GM12891 (cell line): ENCODE results near the gene PLS1.
A peak's percentile ranks its signal among the peaks of the same experiment; 100 is the strongest.
"Not testable (repeated sequence)": the region's sequence is repeated elsewhere in the genome, so short reads cannot be mapped to it uniquely, and the experiment has no call there.

Source experiments
- DNase-seq: peaks from one replicate; pipeline ENCODE4 v3.0.0; 2011; ENCODE audit warnings: low spot score; ENCODE audit not compliant: insufficient read length
- FAIRE-seq: peaks from 2 replicates; lab custom pipeline; 2011; peaks lifted over from hg19 to GRCh38; lab: Jason Lieb, UNC
- PAX5 ChIP-seq: IDR thresholded peaks from 2 replicates; pipeline ENCODE4 v1.6.1; 2011; ENCODE audit warnings: low read length, moderate library complexity, mild to moderate bottlenecking; ENCODE audit not compliant: insufficient read depth, severe bottlenecking
- POLR2A ChIP-seq: IDR thresholded peaks from 2 replicates; pipeline ENCODE4 v1.6.1; 2011; ENCODE audit warnings: low read depth, low read length, control low read depth
- POLR2AphosphoS5 ChIP-seq: IDR thresholded peaks from 2 replicates; pipeline ENCODE4 v1.6.1; 2011; ENCODE audit warnings: low read depth, low read length, control low read depth
- POU2F2 ChIP-seq: IDR thresholded peaks from 2 replicates; pipeline ENCODE4 v1.6.1; 2011; ENCODE audit warnings: low read depth, mild to moderate bottlenecking, control low read depth, low read length, moderate library complexity
- SPI1 ChIP-seq: IDR thresholded peaks from 2 replicates; pipeline ENCODE4 v1.6.1; 2011; ENCODE audit warnings: low read depth, low read length, control low read depth
- TAF1 ChIP-seq: IDR thresholded peaks from 2 replicates; pipeline ENCODE4 v1.6.1; 2011; ENCODE audit warnings: low read depth, low read length, control low read depth

The PLS1 gene

DNA sequence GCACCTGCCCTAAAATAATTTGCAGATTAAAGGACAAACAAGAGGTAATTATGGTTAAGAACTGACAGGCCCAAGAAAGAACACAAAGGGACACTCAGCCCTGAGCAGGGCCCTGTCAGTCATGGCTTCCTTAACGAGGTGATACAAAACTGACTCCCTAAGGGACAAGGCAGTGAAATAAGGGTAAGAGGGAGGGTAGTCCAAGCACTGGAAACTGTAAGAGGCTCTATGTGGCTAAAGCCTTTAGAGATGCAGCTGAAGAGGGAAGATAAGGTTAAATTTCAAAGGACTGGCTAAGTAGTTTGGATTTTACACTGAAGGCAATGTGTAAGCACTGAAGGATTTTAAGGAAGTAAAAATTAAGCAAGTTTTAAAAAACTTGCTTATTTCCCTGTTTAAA, 21.5 kb upstream of the PLS1 start:
- TF ChIP-seq PAX5, result no peak
- no peak for TF ChIP-seq POU2F2
- no peak for TF ChIP-seq TAF1
- no peak for TF ChIP-seq POLR2A
- TF ChIP-seq POLR2AphosphoS5, result no peak
- TF ChIP-seq SPI1, result no peak
- DNase-seq (no peak), FAIRE-seq (no peak)

- no peak for FAIRE-seq
- TF ChIP-seq POU2F2 (no peak), SPI1 (no peak), POLR2AphosphoS5 (no peak), PAX5 (no peak), TAF1 (no peak), POLR2A (no peak)
Observed at GRCh38 chr3:142576792-142577191, 19.4 kb upstream of the PLS1 start.

GRCh38 chr3:142577696-142578328, 18.4 kb upstream of the PLS1 start:
- DNase-seq, result no peak
- TF ChIP-seq POLR2AphosphoS5 (no peak), POU2F2 (no peak), POLR2A (no peak), SPI1 (no peak), TAF1 (no peak), PAX5 (no peak)

More at GRCh38 chr3:142576792-142577191, 19.4 kb upstream of the PLS1 start:
- DNase-seq, result no peak

DNA sequence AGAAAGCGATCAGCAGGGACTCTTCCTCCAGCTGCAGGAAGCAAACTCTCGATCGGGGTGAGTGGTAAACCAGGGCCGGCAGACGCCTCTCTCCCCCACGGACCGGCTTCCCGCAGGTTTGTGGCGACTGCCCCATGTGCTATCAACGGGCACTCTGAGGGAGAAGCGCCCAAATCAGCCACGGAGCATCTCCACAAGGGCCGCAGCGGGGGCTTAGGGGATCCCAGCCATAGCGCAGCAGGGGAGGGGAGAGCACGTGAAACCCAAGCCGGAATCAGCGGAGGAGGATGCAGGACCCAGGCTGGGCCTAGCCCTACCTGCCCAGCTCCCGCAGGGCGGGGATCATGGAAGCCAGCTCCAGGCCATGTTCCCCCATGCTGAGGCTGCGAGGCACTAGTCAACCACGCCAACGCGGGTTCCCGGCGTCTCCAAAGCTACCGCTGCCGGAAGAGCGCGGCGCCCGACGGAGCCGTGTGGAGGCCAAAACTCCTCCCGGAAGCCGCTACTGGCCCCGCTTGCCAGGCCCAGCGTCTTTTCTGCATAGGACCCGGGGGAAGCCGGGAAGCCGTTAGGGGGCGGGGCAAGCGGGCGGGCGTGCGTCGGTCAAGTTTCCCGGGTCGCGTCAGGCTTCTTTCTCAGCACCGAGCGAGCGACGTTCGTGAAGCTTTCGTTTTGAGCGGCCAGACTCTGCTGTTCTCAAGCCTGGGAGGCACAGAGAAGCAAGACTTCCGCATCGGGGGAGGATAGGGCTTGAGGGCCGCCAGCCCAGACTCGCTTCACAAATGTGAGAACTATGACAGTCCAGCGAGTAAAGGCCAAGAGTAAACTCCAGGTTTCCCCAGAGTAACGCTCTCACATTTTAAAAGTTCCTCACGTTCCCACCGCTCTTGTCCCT, 17.6 kb upstream of the PLS1 start, which contains the start of gene ATR:
TSS of gene ATR (minus strand) at position 405 of the 895 bp plus-strand sequence. CDS start at position 376, 29 bp downstream.
- TF ChIP-seq PAX5 (no peak), POLR2A (peak; percentile 93), TAF1 (peak; percentile 90), POLR2AphosphoS5 (peak; percentile 95), SPI1 (peak; percentile 66), POU2F2 (peak; percentile 74)
- DNase-seq, result peak; percentile 83
- peak; percentile 85 for FAIRE-seq

More at GRCh38 chr3:142577696-142578328, 18.4 kb upstream of the PLS1 start:
- FAIRE-seq, result no peak

- TF ChIP-seq TAF1, result no peak
- TF ChIP-seq POU2F2, result no peak
- TF ChIP-seq PAX5, result no peak
- TF ChIP-seq POLR2A, result no peak
- TF ChIP-seq POLR2AphosphoS5, result no peak
- no peak for TF ChIP-seq SPI1
- DNase-seq (no peak), FAIRE-seq (no peak)
Observed at GRCh38 chr3:142580061-142580423, 16.2 kb upstream of the PLS1 start.

GRCh38 chr3:142581070-142581469, 15.1 kb upstream of the PLS1 start:
- DNase-seq, FAIRE-seq: not testable (repeated sequence)

- no peak for TF ChIP-seq POLR2A
- TF ChIP-seq PAX5, result no peak
- TF ChIP-seq SPI1, result no peak
- TF ChIP-seq TAF1, result no peak
- TF ChIP-seq POLR2AphosphoS5, result no peak
- no peak for TF ChIP-seq POU2F2
- DNase-seq, result no peak
- peak; percentile 58 for FAIRE-seq
Observed at GRCh38 chr3:142586803-142587406, 9.3 kb upstream of the PLS1 start.

GRCh38 chr3:142588703-142589102, 7.5 kb upstream of the PLS1 start:
- DNase-seq, result no peak
- FAIRE-seq, result no peak
- TF ChIP-seq POLR2AphosphoS5, result no peak
- TF ChIP-seq POU2F2, result no peak
- TF ChIP-seq TAF1, result no peak
- TF ChIP-seq PAX5, result no peak
- TF ChIP-seq SPI1, result no peak
- no peak for TF ChIP-seq POLR2A

DNA sequence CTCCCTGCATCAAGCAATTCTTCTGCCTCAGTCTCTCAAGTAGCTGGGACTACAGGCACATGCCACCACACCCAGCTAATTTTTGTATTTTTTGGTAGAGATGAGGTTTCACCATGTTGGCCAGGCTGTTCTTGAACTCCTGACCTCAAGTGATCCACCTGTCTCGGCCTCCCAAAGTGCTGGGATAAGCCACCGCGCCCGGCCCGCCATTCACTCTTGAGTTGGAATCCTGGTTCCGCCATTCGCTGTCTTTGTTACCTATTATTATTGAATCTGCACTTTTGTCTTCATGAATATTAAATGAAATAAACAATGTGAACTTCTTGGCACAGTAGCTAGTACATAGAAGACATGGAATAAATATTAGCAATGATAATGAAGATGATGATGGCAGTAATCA, 3.9 kb upstream of the PLS1 start:
- not testable (repeated sequence) for DNase-seq, FAIRE-seq

DNA sequence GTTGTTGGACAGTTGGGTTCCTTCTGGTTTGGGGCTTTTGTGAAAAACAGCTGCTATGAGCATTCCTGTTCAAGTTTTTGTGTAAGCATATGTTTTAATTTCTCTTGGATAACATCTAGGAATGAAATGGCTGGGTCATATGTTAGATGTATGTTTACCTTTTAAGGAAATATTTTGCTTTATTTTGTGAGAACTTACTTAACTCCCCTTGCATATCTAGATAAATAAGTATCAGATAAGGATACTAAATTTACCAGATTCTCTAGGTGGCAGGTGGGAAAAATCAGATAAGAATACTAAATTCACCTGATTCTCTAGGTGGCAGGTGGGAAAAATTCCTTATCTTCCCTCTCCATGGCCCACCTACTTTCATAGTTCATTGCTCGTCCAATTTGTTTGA, 1.1 kb upstream of the PLS1 start:
- DNase-seq (no peak), FAIRE-seq (no peak)
- TF ChIP-seq TAF1 (no peak), PAX5 (no peak), SPI1 (no peak), POLR2A (no peak), POU2F2 (no peak), POLR2AphosphoS5 (no peak)
